Smooth muscle cell (in vitro differentiated cells): Measurements from ENCODE around the gene DENND4A. TPM values are rescaled to one million over a fixed set of nuclear protein-coding genes. Genes with fewer than 3 reads are reported as not detected.

Source experiments
- DNase-seq: peaks from one replicate; lab custom pipeline; 2025; ENCODE audit not compliant: unreplicated experiment; lab: John Stamatoyannopoulos, UW
- H2AFZ ChIP-seq: fragments of 200-600 bp; sonication (generic); 2 replicates; pipeline ENCODE4 v1.6.0; 2016; ENCODE audit warnings: antibody characterized with exemption, low read depth, mild to moderate bottlenecking
- H3F3A ChIP-seq: fragments of 200-600 bp; sonication (generic); 2 replicates; pipeline ENCODE4 v1.6.0; 2017; ENCODE audit warnings: antibody characterized with exemption, low read depth
- H3K27ac ChIP-seq: fragments of 200-600 bp; sonication (generic); 2 replicates; pipeline ENCODE4 v1.5.1; 2016; ENCODE audit warnings: low read depth, mild to moderate bottlenecking
- H3K27me3 ChIP-seq: fragments of 200-600 bp; sonication (generic); 2 replicates; pipeline ENCODE4 v1.6.1; 2016; ENCODE audit warnings: low read depth, mild to moderate bottlenecking
- H3K36me3 ChIP-seq: fragments of 200-600 bp; sonication (generic); 2 replicates; pipeline ENCODE4 v1.5.1; 2016; ENCODE audit warnings: low read depth
- H3K4me1 ChIP-seq: fragments of 200-600 bp; sonication (generic); 2 replicates; pipeline ENCODE4 v1.5.1; 2016; ENCODE audit warnings: low read depth
- H3K4me2 ChIP-seq: fragments of 200-600 bp; sonication (generic); 2 replicates; pipeline ENCODE4 v1.6.0; 2016; ENCODE audit warnings: mild to moderate bottlenecking
- H3K4me3 ChIP-seq: fragments of 200-600 bp; sonication (generic); 2 replicates; pipeline ENCODE4 v1.5.1; 2016; ENCODE audit warnings: mild to moderate bottlenecking
- H3K79me2 ChIP-seq: fragments of 200-600 bp; sonication (generic); 2 replicates; pipeline ENCODE4 v1.6.0; 2016; ENCODE audit warnings: low read depth, mild to moderate bottlenecking
- H3K9ac ChIP-seq: fragments of 200-600 bp; sonication (generic); 2 replicates; pipeline ENCODE4 v1.6.0; 2016; ENCODE audit warnings: low read depth
- H3K9me3 ChIP-seq: fragments of 200-600 bp; sonication (generic); replicated peaks from 2 replicates; pipeline ENCODE4 v1.5.1; 2016; ENCODE audit warnings: low read depth
- H4K20me1 ChIP-seq: fragments of 200-600 bp; sonication (generic); 2 replicates; pipeline ENCODE4 v1.6.0; 2016; ENCODE audit warnings: low read depth
- CTCF ChIP-seq: fragments of 200-600 bp; sonication (generic); IDR thresholded peaks from 2 replicates; pipeline ENCODE4 v1.5.1; 2017; ENCODE audit warnings: borderline replicate concordance, mild to moderate bottlenecking, antibody characterized with exemption; ENCODE audit not compliant: insufficient read depth, poor library complexity, severe bottlenecking
- WGBS: methylation state at CpG from one replicate; pipeline ENCODE4 v1.1.7; 2016; ENCODE audit warnings: low lambda C conversion rate; 5-methylcytosine and 5-hydroxymethylcytosine counted together
- polyA plus RNA-seq: library from polyadenylated mRNA; unstranded; fragments of >200 nt; fragmentation: Nextera tagmentation; extraction: Ambion mirVana; gene quantifications from 2 replicates; pipeline ENCODE4 v1.2.1, GENCODE V29; 2016
- total RNA-seq: library from RNA; depleted of rRNA; stranded (reverse); fragments of >200 nt; gene quantifications from 2 replicates; pipeline ENCODE4 v1.2.3, GENCODE V29; 2014

Gene DENND4A
- total and polyA plus RNA-seq, 2 experiments from 2014 or later: 3.4 to 16.5 TPM

GRCh38 chr15:65646486-65646885, 145.6 kb downstream of the DENND4A start:
- Histone ChIP-seq H3K9me3 (no peaks in the 10 kb centered on the region), H3F3A (no peaks in the 10 kb centered on the region), H3K27ac (no peak overlapping the region), H2AFZ (no peak overlapping the region), H3K4me3 (no peak overlapping the region), H3K4me2 (no peak overlapping the region), H3K36me3 (no peaks in the 10 kb centered on the region), H3K79me2 (no peaks in the 10 kb centered on the region), H3K27me3 (no peaks in the 10 kb centered on the region), H3K4me1 (no peaks in the 10 kb centered on the region), H3K9ac (no peak overlapping the region), H4K20me1 (no peaks in the 10 kb centered on the region)
- DNase-seq: no peak
- 74% methylated on average over 4 of the region's 4 CpGs for WGBS
- no peak for TF ChIP-seq CTCF

- TF ChIP-seq CTCF: no peak
- no peak overlapping the region for H3K27ac ChIP-seq
- H3F3A ChIP-seq: no peaks in the 10 kb centered on the region
- no peaks in the 10 kb centered on the region for H3K27me3 ChIP-seq
- H3K4me1 ChIP-seq: no peaks in the 10 kb centered on the region
- no peak overlapping the region for H3K4me3 ChIP-seq
- H4K20me1 ChIP-seq: no peaks in the 10 kb centered on the region
- DNase-seq: no peak
- H3K9ac ChIP-seq: no peak overlapping the region
- H2AFZ ChIP-seq: no peak overlapping the region
- H3K79me2 ChIP-seq: no peaks in the 10 kb centered on the region
- H3K9me3 ChIP-seq: no peaks in the 10 kb centered on the region
- 91% methylated on average over 4 of the region's 4 CpGs for WGBS
- no peak overlapping the region for H3K4me2 ChIP-seq
- H3K36me3 ChIP-seq: no peaks in the 10 kb centered on the region
Measured at GRCh38 chr15:65645392-65645791, 146.7 kb downstream of the DENND4A start.

- 97% methylated on average over 4 of the region's 4 CpGs for WGBS
- DNase-seq: no peak
Measured at GRCh38 chr15:65644282-65644681, 147.8 kb downstream of the DENND4A start.

More at GRCh38 chr15:65644282-65644681, 147.8 kb downstream of the DENND4A start:
- Histone ChIP-seq H4K20me1 (no peaks in the 10 kb centered on the region), H3K27ac (no peak overlapping the region), H3K36me3 (no peaks in the 10 kb centered on the region), H3K4me2 (no peak overlapping the region), H3K27me3 (no peaks in the 10 kb centered on the region), H3K79me2 (no peaks in the 10 kb centered on the region), H2AFZ (no peak overlapping the region), H3K4me1 (no peaks in the 10 kb centered on the region), H3K4me3 (no peak overlapping the region), H3K9me3 (no peaks in the 10 kb centered on the region), H3F3A (no peaks in the 10 kb centered on the region), H3K9ac (no peak overlapping the region)
- no peak for TF ChIP-seq CTCF
